GM18526 (cell line): Measurements from ENCODE around the gene SPECC1L.

ENCODE experiments used
- POLR2A ChIP-seq: IDR thresholded peaks from 3 replicates; pipeline ENCODE4 v1.6.1; 2011; ENCODE audit not compliant: insufficient read length; ENCODE audit errors: extremely low read depth

The SPECC1L gene

GRCh38 chr22:24337894-24338645 lies 67.4 kb downstream of the SPECC1L start:
- TF ChIP-seq POLR2A, result no peak

GRCh38 chr22:24338726-24339451 lies 68.3 kb downstream of the SPECC1L start:
- no peak for TF ChIP-seq POLR2A

- no peak for TF ChIP-seq POLR2A
Measured at GRCh38 chr22:24339452-24339747, 68.8 kb downstream of the SPECC1L start.

GRCh38 chr22:24341627-24342026 lies 71.0 kb downstream of the SPECC1L start:
- TF ChIP-seq POLR2A, result no peak

GRCh38 chr22:24350627-24351026 lies 80.0 kb downstream of the SPECC1L start:
- TF ChIP-seq POLR2A, result no peak

GRCh38 chr22:24353121-24353520 lies 82.5 kb downstream of the SPECC1L start:
- no peak for TF ChIP-seq POLR2A

GRCh38 chr22:24355574-24355973 lies 84.9 kb downstream of the SPECC1L start:
- no peak for TF ChIP-seq POLR2A

GRCh38 chr22:24357547-24357946 lies 86.9 kb downstream of the SPECC1L start:
- TF ChIP-seq POLR2A, result no peak

GRCh38 chr22:24358105-24358836 lies 87.6 kb downstream of the SPECC1L start:
- no peak for TF ChIP-seq POLR2A

- TF ChIP-seq POLR2A, result no peak
Measured at GRCh38 chr22:24359452-24360120, 89.0 kb downstream of the SPECC1L start.

- no peak for TF ChIP-seq POLR2A
Measured at GRCh38 chr22:24361976-24362646, 91.5 kb downstream of the SPECC1L start.

- TF ChIP-seq POLR2A, result no peak
Measured at GRCh38 chr22:24363243-24363642, 92.6 kb downstream of the SPECC1L start.

- no peak for TF ChIP-seq POLR2A
Measured at GRCh38 chr22:24366701-24367100, 96.1 kb downstream of the SPECC1L start.

- TF ChIP-seq POLR2A, result no peak
Measured at GRCh38 chr22:24367841-24368240, 97.2 kb downstream of the SPECC1L start.

- no peak for TF ChIP-seq POLR2A
Measured at GRCh38 chr22:24370401-24370800, 99.8 kb downstream of the SPECC1L start.

- no peak for TF ChIP-seq POLR2A
Measured at GRCh38 chr22:24376002-24376401, 105.4 kb downstream of the SPECC1L start.

- TF ChIP-seq POLR2A, result no peak
Measured at GRCh38 chr22:24376586-24376985, 106.0 kb downstream of the SPECC1L start.
